HG03103 (cell line): Measurements from ENCODE around the gene TMC2.
A peak's percentile ranks its signal among the peaks of the same experiment; 100 is the strongest.
"Not testable (repeated sequence)": the region's sequence is repeated elsewhere in the genome, so short reads cannot be mapped to it uniquely, and the experiment has no call there.

Experiments used
- ATAC-seq: cut with Tn5 transposase; IDR thresholded peaks from one replicate; pipeline ENCODE4 v1.9.1; 2021; ENCODE audit warnings: low read depth; ENCODE audit not compliant: unreplicated experiment

TMC2 gene

DNA sequence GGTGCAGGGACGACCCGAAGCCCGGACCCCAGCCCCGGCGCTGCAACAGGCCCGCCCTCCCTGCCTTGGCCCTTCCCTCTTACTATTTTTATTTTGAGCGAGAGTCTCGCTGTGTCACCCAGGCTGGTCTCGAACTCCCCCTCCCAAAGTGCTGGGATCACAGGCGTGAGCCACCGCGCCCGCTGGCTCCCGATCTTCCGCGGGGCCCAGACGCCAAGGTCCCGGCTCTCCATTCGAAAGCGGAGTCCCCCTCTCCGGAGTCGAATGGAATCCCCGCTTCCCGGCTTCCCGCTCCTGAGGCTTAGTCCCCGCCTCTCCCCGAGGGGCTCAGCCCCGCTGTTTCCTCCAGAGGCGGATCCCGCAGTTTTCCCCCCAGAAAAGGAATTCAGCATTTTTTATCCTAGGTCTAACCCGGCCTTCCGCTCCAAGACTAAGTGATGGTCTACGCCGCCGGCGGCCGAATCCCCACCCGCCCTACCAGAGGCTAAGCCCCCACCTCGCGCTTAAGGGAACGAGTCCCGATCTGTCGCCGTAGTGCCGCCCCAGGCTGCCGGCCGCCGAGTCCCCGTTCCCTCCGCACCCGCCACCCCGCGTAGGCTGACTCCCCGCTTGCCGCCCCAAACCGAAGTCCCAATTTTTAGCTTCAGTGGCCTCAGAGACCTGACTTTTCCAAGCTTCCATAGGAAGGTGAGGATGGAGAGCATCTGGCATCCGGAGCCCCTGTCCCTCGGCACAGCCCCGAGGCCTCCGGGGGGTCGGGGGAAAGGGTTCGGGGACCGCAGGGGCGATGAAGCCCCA, 11.5 kb upstream of the TMC2 start:
- peak; percentile 16 for ATAC-seq

DNA sequence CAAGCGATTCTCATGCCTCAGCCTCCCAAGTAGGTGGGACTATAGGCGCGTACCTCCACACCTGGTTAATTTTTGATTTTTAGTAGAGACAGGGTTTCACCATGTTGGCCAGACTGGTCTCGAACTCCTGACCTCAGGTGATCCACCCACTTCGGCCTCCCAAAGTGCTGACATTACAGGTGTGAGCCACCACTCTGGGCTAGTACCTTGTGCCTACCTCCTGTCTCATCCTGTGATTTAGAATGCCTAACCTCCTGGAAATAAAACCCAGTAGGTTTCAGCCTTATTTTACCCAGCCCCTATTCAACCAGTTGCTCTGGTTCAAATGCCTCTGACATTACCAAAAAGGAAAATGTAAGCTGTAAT, 10.2 kb upstream of the TMC2 start:
- not testable (repeated sequence) for ATAC-seq

DNA sequence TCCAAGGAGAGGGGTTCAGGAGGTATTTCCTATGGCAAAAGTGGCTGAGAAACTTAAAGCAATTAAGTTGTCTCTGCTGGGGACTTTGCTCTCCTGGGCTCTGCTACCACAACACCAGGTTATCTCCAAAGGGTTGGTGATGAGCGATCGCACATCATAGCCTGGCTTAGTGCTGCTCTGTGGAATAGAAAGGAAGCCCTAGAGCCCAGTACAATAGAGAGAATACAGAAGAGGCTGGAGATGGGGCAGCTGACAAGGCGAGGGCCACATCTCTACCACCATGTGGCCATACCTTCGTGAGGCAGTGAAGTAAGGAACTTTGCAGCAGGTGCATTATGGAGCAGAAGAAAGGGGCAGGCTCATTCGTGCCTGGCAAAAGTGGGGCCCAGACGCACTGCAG, 8.6 kb upstream of the TMC2 start:
- no peak for ATAC-seq

DNA sequence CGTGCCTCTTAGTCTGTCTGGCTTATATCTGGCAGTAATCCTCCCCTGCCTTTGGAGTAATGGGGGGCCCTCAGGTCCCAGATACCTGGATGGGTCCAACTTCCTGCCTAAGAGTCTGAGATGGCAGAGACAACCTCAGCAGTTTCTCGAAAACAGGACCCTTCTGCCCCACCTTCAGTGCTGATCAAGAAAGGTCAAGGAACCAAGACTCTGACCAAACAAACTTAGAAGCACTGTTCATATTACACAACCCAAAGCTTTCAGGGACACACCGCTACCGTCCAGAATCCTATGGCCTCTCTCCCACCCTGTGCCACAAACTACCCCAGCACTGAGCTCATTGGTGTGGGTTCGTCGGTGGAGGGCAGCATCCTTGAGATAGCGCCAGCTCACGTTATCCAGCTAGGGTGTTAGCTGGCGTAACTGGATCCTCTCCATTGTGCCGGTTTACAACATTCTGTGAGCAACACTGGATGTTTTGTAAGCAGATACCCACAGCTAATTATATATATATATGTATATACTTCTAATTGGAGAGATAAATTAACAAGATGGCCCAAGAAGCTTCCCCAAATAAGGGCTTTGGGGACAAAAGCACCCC, 7.6 kb upstream of the TMC2 start:
- ATAC-seq, result no peak

DNA sequence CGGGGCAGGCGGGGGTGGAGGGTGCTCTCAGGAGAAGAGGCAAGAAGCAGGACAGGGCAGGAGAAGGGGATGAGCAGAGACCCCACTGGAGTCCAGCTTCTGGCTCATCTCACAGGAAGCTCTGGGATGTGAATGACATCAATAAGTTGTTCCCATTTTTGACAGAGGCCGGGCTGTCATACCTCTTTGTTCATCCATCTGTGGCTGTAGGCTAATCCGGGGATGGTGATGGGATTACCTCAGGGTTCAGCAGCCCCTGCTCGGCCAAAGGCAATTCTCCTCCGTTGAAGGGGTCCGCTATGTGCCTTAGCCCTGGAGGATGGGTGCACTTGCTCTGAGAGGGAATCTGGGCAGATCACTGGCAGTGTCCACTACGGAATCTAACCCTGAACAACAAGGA, 3.3 kb upstream of the TMC2 start:
- no peak for ATAC-seq

DNA sequence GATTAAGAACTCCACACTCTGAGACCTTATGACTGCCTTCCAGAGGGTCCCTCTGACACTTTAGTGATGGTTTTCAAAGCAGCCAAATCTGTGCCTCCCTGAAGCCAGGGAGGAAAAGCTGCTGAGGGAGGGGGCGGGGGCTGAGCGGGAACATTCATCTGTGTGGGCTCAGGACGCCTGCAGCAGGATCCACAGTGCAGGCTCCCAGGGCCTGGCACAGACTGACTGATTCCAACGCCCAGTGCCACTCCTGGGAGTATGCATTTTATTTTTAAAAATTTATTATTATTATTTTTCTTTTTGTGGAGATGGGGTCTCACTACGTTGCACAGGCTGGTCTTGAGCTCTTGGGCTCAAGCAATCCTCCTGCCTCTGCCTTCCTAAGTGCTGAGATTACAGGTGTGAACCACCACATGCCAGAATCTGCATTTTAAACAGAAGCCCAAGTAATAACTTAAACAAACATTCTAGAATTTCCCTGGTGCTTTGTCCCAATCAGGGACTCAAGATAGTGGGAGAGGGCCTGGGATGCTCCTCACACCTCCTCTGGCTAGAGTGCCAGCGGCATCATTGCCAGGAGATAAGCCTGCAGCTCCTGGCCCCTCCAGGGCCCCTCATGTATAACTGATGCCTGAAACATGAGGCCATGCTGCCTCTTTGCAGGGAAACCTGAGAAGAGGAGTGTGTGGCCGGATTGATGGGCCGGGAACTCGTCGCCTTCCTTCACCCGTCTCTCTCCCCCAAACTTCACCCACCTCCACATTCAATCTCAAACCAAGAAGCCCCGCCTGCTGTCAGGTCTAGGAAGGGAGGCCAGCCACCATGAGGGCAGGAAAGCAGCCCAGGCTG, 438 bp upstream of the TMC2 start:
- ATAC-seq, result no peak

DNA sequence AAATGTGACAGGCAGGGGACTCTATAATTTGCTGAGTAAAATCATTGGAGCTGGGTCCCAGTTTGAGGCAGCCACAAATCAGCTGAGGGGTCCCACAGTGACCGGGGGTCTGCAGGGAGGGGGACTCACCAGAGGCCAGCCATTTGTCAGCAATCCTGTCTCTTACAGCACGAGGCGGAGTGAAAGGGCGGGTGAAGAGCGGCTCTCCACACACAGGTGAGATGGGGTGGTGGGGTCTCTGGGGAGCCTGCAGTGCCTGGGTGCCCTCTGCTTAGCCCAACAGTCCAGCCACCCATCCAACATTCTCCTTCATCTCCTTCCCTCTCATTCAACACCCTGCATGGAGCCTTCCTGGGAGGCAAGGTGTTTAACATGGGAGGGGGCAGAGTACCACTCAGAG, 728 bp downstream of the TMC2 start:
- ATAC-seq, result no peak

DNA sequence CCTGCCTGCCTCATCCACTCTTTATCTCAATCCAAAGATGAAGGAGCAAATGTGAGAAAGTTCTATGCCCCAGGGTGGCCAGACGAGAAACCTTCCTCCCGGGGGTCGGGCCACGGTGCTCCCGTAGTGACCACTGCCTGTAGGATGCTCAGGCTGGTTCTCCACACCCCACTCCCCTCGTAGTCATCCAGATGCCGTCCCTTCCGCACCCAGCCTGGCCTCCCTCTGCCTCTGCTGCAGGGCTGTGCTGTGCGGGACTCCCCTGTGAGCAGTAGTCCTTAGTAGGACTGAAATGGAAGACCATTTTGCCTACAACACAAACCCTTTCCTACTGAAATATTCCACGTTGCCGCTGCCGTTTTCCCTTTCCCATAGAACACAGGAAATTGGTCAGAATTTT, 2.0 kb downstream of the TMC2 start:
- ATAC-seq, result no peak

DNA sequence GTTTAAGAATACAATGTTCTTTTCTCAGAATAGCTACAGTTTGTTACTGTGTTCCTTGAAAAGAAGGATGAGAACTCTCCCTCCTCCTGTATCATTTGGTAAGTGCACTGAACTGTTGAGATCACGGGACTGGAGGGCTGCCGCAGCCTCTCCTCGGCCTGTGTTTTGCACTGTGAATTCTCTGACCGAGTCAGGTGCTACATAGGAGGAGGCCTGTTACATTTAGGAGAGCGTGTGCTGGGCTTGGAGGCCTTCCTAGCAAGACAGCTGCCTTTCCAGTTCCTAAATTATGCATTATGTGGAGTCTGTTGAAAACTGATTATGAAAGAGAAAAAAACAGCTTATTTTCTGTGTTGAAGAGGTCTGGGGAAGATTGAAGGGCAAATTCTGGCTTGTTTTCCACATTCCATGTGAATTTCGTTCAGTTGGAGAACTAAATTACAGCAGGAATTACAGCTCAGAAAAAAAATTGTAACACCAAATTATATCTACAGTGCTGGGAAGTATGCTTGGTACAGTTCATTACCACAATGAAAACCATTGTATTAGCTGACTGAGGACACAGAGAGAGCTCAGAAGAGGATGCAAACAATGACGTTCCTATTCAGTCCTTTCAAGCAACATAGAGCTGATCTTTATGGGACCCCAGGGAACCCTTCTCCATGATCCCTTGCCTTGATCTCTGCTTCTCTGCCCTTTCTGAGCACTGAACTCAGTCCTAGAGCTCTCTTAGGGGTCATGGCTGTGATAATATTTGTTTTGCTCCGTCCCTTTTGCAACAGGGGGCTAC, 2.8 kb downstream of the TMC2 start:
- ATAC-seq, result no peak

DNA sequence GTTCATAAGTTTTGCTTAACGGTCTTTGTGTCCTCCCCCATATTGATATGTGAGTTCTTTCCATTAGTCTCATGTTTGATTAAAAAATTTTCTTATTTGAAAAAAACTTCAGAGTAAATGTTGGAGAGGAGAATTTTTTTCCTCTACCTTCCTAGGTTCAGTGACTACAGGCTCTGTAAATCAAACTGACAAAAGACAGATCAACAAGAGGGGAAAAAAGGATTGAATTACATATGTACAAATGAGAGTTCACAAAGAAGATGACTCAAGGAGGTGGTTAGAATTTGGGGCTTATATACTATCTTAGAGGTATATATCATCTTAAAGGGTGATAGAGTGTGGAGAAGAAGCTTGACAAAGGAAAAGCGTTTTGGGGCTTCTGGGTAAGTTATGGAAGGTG, 5.6 kb downstream of the TMC2 start:
- no peak for ATAC-seq

DNA sequence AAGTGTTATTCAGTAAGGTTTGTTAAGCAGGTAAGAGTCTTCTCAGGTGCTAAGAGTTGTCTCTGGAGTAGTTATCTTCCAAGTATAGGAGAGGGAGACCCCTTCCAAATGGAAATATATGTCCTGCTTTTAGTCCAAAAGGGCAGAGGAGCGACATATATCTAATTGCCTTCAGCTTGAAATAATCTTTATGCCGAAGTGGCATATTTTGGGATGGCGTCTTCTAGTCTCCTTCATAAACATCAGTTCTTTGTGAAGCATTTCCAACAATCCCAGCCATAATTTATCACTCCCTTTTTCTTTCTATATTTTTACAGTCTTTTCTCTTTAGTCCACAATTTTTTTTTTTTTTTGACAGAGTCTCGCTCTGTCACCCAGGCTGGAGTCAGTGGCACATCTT, 6.0 kb downstream of the TMC2 start:
- no peak for ATAC-seq

DNA sequence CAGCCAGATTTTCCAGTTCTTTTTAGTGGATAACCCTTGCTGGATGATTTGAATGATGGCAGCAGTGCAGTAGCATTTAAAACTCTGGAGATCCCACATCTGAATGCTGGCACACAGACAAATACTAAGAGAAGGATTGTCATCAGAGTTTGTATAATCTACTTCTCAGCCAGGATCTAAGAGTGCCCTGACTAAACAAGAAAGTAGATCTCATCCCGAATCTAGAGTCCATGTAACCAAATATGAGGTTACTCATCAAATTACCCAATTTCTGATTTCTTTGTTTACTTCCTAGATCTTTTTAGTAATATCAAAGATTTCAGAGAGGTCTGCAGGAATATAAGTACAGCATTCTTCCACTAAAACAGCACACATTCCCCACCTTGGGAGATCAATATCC, 7.8 kb downstream of the TMC2 start:
- no peak for ATAC-seq

DNA sequence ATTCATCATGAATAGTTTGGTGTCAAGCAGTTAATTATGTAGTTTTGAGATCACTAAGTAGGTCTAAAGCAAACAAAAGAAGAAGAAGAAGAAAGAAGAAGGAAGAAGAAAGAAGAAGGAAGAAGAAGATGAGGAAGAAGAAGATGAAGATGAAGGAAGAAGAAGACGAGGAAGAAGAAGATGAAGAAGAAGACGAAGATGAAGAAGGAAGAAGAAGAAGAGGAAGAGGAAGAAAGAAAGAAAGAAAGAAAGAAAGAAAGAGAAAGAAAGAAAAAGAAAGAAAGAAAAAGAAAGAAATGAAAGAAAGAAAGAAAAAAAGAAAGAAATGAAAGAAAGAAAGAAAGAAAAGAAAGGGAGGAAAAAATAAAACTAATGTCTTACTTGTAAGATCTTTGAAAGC, 9.2 kb downstream of the TMC2 start:
- ATAC-seq, result no peak

DNA sequence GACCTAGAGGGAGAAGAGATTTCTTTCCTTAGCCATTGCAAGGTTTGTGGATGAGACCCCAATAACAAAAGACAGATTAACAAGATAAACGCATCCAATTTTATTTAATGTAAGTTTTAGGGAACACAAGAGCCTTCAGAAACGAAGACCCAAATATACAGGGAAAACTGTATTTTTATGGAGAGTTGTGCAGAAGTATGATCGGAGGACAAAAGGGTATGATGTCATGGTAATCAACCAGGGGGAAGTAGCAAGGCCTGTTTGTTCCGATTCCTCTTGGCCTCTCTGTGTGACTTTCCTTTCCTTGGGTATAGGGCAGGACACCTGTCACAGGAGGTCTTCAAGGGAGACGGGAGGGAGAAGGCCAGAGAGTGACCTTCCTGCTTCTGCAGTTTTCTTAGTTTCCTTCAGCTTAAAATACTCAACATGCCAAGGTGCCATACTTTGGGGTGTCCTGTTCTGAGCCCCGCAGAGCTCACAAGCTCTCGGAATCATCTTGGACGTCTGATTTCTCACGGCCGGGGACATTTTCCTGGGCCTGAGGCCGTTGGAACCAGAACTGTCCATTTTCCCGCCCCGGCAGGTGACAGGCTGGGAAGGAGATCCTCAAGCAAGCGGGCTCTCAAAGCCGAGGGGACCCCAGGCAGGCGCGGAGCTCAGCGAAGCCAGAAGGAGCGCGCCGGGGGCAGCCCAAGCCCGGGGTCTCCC, 21.7 kb downstream of the TMC2 start:
- ATAC-seq, result no peak

DNA sequence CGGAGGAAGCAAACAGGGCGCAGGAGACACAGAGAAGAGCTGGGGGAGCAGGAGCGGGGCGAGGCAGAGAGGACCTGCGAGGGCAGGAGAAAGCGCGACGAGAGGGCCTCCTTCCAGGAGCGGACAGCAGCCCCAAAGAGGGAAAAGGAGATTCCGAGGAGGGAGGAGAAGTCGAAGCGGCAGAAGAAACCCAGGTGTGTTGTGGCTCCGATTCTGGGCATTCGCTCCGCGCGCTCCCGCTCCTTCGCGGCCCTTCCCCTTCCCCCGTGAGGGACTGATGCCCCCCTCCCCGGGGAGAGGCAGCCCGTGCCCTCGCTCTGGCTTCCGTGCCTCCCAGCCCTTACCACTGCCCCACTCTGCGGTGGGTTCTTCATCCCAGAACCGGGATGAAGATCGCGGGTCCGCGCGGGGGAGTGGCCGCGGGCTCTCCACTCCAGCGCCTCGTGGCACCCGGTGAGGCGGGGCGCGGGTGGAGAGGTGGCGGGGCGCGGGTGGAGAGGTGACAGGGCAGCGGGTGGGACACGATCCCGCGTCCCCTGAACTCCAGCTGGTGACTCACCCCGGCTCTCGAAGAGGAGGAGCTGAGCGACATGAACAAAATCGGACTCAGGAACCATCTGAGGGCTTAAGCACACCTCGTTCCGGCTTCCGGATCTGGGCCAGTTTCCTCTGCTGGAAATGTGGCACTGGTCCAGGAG, 22.4 kb downstream of the TMC2 start:
- ATAC-seq, result no peak

DNA sequence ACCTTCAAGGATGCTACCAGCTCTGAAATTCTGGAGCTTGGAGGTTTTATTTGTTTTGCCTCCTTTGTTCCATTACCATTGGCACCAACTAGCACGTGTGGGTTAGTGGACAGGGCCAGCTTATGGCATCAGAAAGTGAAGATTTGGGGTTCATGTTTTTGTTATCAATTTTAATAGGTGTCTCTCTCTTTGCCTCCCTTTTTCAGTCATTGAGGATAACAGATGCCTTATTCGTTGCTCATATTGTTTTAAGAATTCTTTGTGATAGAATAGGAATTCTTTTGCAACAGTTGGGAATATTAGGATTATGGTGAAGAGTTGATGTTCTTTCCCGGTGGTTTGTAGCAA, 22.9 kb downstream of the TMC2 start:
- no peak for ATAC-seq

DNA sequence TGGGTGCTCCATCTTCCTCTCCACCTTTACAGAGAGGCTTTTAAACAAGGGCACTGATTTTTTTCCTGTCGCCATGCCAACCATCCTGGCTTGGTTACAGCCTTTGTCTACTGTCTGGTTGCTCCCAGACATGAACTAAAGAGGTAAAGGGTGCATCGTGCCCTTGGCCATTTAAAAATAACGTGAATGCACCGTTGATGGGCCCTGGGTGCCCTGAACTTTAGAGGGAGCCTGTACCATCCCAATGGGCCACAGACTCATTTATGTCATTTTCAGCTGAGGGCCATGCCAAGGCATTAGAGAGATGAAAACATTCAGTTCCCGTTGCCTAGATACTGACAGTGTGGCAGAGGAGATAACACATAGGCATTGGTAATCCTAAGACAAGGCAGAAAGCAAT, 23.3 kb downstream of the TMC2 start:
- ATAC-seq, result no peak

DNA sequence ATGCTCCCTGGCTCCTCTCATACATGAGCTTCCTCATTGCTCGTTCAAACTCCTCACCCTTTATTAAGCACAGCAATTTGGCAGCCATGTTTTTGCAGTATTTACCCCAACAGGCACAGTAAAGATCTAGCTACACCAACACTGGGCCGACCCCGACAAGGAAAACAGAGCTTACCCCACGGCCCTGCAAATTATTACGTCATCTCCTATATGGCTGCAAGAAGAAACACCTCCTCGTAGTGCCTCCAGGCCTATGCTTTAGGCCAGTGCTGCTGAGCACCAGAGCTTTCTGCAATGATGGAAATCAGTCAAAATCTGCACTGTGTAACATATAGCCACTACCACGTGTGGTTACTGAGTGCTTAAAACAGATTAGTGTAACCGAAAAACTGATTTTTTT, 26.7 kb downstream of the TMC2 start:
- no peak for ATAC-seq

DNA sequence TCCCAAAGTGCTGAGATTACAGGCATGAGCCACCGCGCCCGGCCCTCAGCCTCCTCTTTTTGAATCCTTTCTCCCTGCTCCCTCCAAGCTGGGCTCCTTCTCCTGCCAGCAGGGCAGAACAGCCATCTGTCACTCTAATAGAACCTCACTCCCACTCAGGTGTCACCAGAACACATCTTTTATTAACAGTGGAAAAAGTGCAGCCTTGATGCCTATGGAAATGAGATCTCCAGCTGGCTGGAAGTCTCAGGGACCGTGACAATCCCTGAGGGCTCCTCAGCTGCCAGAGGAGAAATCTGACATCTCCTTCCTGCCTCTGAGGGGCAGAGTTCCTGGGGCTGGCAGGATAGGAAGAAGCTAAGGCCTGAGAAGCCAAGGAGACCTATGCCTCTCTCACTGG, 28.0 kb downstream of the TMC2 start:
- no peak for ATAC-seq

DNA sequence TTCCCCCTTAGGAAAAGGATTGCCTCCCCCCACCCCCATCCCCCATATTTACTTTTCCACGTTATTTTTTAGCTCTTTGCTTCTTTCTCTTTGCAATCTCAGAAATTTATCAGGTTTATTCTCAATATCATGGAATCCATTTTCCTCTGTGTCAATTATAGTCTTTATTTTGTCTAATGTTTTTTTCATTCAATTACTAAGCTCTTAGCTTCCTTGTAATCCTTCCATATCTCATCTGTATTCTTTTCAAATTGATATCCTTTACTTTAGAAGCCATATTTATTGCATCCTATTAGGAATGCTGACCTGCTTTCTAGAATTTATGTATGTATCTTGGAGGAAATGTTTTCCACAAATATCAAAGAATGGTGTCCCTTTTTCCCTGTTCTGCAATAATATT, 39.3 kb downstream of the TMC2 start:
- no peak for ATAC-seq
